Prostate gland (tissue), 2 donors: ENCODE data around the gene INHBC. TPM values are rescaled to one million over a fixed set of nuclear protein-coding genes. Genes with fewer than 3 reads are reported as not detected.
"Not testable (repeated sequence)": the region's sequence is repeated elsewhere in the genome, so short reads cannot be mapped to it uniquely, and the experiment has no call there.

ENCODE experiments used
- DNase-seq: peaks from one replicate; pipeline ENCODE4 v3.0.0-alpha.2; 2019; ENCODE audit warnings: low spot score
- H3K27ac ChIP-seq, 2 donors: fragments of 200-600 bp; sonication (generic); 2 replicates each; pipeline ENCODE4 v1.5.1; 2017 to 2019
- H3K27me3 ChIP-seq: fragments of 200-600 bp; sonication (generic); replicated peaks from 2 replicates; pipeline ENCODE4 v1.5.1; 2019; ENCODE audit not compliant: insufficient read depth
- H3K36me3 ChIP-seq, 2 donors: fragments of 200-600 bp; sonication (generic); 1 replicate in 1 of 2; 2 replicates in 1 of 2; pipeline versions ENCODE4 v1.5.1 to v1.8.1; 2017 to 2019
- H3K4me1 ChIP-seq: fragments of 200-600 bp; sonication (generic); replicated peaks from 2 replicates; pipeline ENCODE4 v1.5.1; 2019
- H3K4me3 ChIP-seq, 2 donors: fragments of 200-600 bp; sonication (generic); 2 replicates each; pipeline ENCODE4 v1.5.1; 2017 to 2019
- H3K9me3 ChIP-seq: fragments of 200-600 bp; sonication (generic); 2 replicates; pipeline ENCODE4 v1.5.1; 2017
- CTCF ChIP-seq, 4 experiments: fragments of 200-600 bp in 2 of 4; fragments of 450-650 bp in 2 of 4; sonication (generic) in 2 of 4; IDR thresholded peaks; 1 replicate in 3 of 4; 2 replicates in 1 of 4; pipeline ENCODE4 v1.5.1; 2016 to 2019; ENCODE audit warnings: antibody characterized with exemption in 4 of 4, mild to moderate bottlenecking in 2 of 4, moderate library complexity in 2 of 4
- POLR2A ChIP-seq: fragments of 450-650 bp; IDR thresholded peaks from one replicate; pipeline ENCODE4 v1.6.1; 2016; ENCODE audit warnings: antibody characterized with exemption, mild to moderate bottlenecking
- POLR2AphosphoS5 ChIP-seq: sonication (generic); formaldehyde crosslinking; IDR thresholded peaks from one replicate; pipeline ENCODE4 v1.6.1; 2017; ENCODE audit warnings: antibody characterized with exemption
- WGBS: methylation state at CpG from one replicate; pipeline ENCODE4 v1.1.5; 2018; 5-methylcytosine and 5-hydroxymethylcytosine counted together
- intact Hi-C: fragments of 100-400 bp; cut with DNase I; formaldehyde crosslinking; loops from one replicate; pipeline ENCODE4 v1.14.2; 2022
- total RNA-seq, 2 donors: library from RNA; depleted of rRNA; stranded (reverse); fragments of >200 nt; gene quantifications; one replicate each; pipeline ENCODE4 v1.1.0, GENCODE V29; 2016

The INHBC gene
- total RNA-seq, 2 donors from 2014 or later = 0.46 to 0.57 TPM

GRCh38 chr12:57418255-57418654 is 16.3 kb upstream of the INHBC start:
- WGBS = 88% methylated on average over 9 of the region's 9 CpGs
- Histone ChIP-seq H3K9me3 (no peaks in the 10 kb centered on the region), H3K36me3 (no peaks in the 10 kb centered on the region), H3K4me3 (no peak overlapping the region), H3K27ac (no peak overlapping the region), H3K4me1 (no peaks in the 10 kb centered on the region), H3K27me3 (no peaks in the 10 kb centered on the region)
- TF ChIP-seq CTCF (IDR thresholded peaks at IDR 0.05) (no peak), POLR2A (no peak), POLR2AphosphoS5 (no peak)
- intact Hi-C loops = no loop called here
- DNase-seq = no peak

GRCh38 chr12:57419495-57419894 is 15.1 kb upstream of the INHBC start:
- TF ChIP-seq CTCF (IDR thresholded peaks at IDR 0.05) (no peak), POLR2A (no peak), POLR2AphosphoS5 (no peak)
- Histone ChIP-seq H3K27me3 (no peaks in the 10 kb centered on the region), H3K36me3 (no peaks in the 10 kb centered on the region), H3K4me3 (no peak overlapping the region), H3K27ac (no peak overlapping the region), H3K4me1 (no peaks in the 10 kb centered on the region), H3K9me3 (no peaks in the 10 kb centered on the region)
- intact Hi-C loops = no loop called here
- 97% methylated on average over 2 of the region's 2 CpGs for WGBS
- DNase-seq = no peak

- no peak for DNase-seq
- no peak overlapping the region for H3K27ac ChIP-seq
- H3K9me3 ChIP-seq = no peaks in the 10 kb centered on the region
- H3K4me1 ChIP-seq = no peaks in the 10 kb centered on the region
- no peak overlapping the region for H3K4me3 ChIP-seq
- no peaks in the 10 kb centered on the region for H3K27me3 ChIP-seq
- WGBS = 97% methylated on average over 5 of the region's 5 CpGs
- no peaks in the 10 kb centered on the region for H3K36me3 ChIP-seq
- TF ChIP-seq POLR2AphosphoS5 = no peak
- TF ChIP-seq POLR2A = no peak
- no peak for TF ChIP-seq CTCF (IDR thresholded peaks at IDR 0.05)
- intact Hi-C loops = no loop called here
These were observed 14.1 kb upstream of the INHBC start for GRCh38 chr12:57420482-57420881.

- H3K27ac ChIP-seq = peak overlapping the region in 1 of 2 donors; percentile 2
- H3K27me3 ChIP-seq, H3K9me3 ChIP-seq, H3K36me3 ChIP-seq, H3K4me1 ChIP-seq, DNase-seq, H3K4me3 ChIP-seq, intact Hi-C loops: not testable (repeated sequence)
- 89% methylated on average over 10 of the region's 10 CpGs for WGBS
These were observed 7.6 kb upstream of the INHBC start for GRCh38 chr12:57426948-57427347.

GRCh38 chr12:57428965-57429364 is 5.6 kb upstream of the INHBC start:
- intact Hi-C loops = no loop called here
- H3K27ac ChIP-seq = peak overlapping the region; percentile 87 to 99

More at GRCh38 chr12:57428965-57429364, 5.6 kb upstream of the INHBC start:
- Histone ChIP-seq H3K36me3 (no peaks in the 10 kb centered on the region), H3K4me3 (no peak overlapping the region), H3K27me3 (no peaks in the 10 kb centered on the region), H3K4me1 (no peaks in the 10 kb centered on the region), H3K9me3 (no peaks in the 10 kb centered on the region)
- 78% methylated on average over 6 of the region's 6 CpGs for WGBS
- no peak for DNase-seq
- no peak for TF ChIP-seq CTCF (IDR thresholded peaks at IDR 0.05)
- TF ChIP-seq POLR2A = no peak
- no peak for TF ChIP-seq POLR2AphosphoS5
